ENCODE results near the gene AUTS2. TPM values are rescaled to one million over a fixed set of nuclear protein-coding genes. Genes with fewer than 3 reads are reported as not detected.

AUTS2 gene
- polyA plus RNA-seq, 1 donor (not counting 4 experiments of a cell fraction or from before 2014, with no cell fraction given), result 4.7 TPM

- peaks cover 4% of the 10 kb centered on the region for H3K4me1 ChIP-seq (ENCODE audit: control insufficient read depth, extremely low read depth, insufficient read depth, low read length)
- H3K79me2 ChIP-seq (ENCODE audit: control insufficient read depth, insufficient read depth, low read length), result no peaks in the 10 kb centered on the region
- no peak overlapping the region for H3K27ac ChIP-seq (ENCODE audit: control insufficient read depth, insufficient read depth, low read length)
- no peak overlapping the region for H2AFZ ChIP-seq (ENCODE audit: control insufficient read depth, low read length)
- H3K9ac ChIP-seq (ENCODE audit: control insufficient read depth, extremely low read depth, insufficient read depth, low read length), result no peak overlapping the region
- no peaks in the 10 kb centered on the region for H3K9me1 ChIP-seq (ENCODE audit: control insufficient read depth, extremely low read depth, insufficient read depth, low read length)
- H3K27me3 ChIP-seq (ENCODE audit: control insufficient read depth, extremely low read depth, insufficient read depth, low read length), result no peaks in the 10 kb centered on the region
- H3K9me3 ChIP-seq (ENCODE audit: control insufficient read depth, low read depth, low read length), result no peaks in the 10 kb centered on the region
- TF ChIP-seq EZH2 (IDR thresholded peaks at IDR 0.05; ENCODE audit: low read length), result no peak
- TF ChIP-seq, protein P1, sequence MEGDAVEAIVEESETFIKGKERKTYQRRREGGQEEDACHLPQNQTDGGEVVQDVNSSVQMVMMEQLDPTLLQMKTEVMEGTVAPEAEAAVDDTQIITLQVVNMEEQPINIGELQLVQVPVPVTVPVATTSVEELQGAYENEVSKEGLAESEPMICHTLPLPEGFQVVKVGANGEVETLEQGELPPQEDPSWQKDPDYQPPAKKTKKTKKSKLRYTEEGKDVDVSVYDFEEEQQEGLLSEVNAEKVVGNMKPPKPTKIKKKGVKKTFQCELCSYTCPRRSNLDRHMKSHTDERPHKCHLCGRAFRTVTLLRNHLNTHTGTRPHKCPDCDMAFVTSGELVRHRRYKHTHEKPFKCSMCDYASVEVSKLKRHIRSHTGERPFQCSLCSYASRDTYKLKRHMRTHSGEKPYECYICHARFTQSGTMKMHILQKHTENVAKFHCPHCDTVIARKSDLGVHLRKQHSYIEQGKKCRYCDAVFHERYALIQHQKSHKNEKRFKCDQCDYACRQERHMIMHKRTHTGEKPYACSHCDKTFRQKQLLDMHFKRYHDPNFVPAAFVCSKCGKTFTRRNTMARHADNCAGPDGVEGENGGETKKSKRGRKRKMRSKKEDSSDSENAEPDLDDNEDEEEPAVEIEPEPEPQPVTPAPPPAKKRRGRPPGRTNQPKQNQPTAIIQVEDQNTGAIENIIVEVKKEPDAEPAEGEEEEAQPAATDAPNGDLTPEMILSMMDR (optimal IDR thresholded peaks at IDR 0.05 in 1 of 3, IDR thresholded peaks at IDR 0.05 in 1 of 3, conservative IDR thresholded peaks at IDR 0.05 in 1 of 3; ENCODE audit: extremely low read depth in 1 of 3, insufficient read depth in 2 of 3, low read length in 3 of 3), result no peak
- no peak for DNase-seq (ENCODE audit: low read depth, low spot score)
- no peaks in the 10 kb centered on the region for H3K36me3 ChIP-seq (ENCODE audit: control insufficient read depth in 2 of 2, extremely low read depth in 1 of 2, insufficient read depth in 2 of 2, low read length in 2 of 2)
- dilution Hi-C loops (cut with MboI; ENCODE audit: extremely low pct_ligation_motif_present, low sequenced_read_pairs), result no loop called here
- FAIRE-seq, result no peak
- H3K4me2 ChIP-seq (ENCODE audit: control insufficient read depth, extremely low read depth, insufficient read depth, low read depth, low read length), result no peak overlapping the region
- H4K20me1 ChIP-seq (ENCODE audit: control insufficient read depth, extremely low read depth, insufficient read depth, low read length), result no peaks in the 10 kb centered on the region
- no peak overlapping the region for H3K4me3 ChIP-seq (ENCODE audit: control insufficient read depth in 2 of 3, extremely low read depth in 1 of 3, insufficient read depth in 2 of 3, low read depth in 1 of 3, low read length in 3 of 3)
These were observed 206.7 kb downstream of the AUTS2 start for GRCh38 chr7:69804962-69805361.

- dilution Hi-C loops (cut with MboI; ENCODE audit: extremely low pct_ligation_motif_present, low sequenced_read_pairs), result no loop called here
- DNase-seq (ENCODE audit: low read depth, low spot score), result no peak
- Histone ChIP-seq H3K9ac (ENCODE audit: control insufficient read depth, extremely low read depth, insufficient read depth, low read length) (no peak overlapping the region), H3K9me1 (ENCODE audit: control insufficient read depth, extremely low read depth, insufficient read depth, low read length) (no peaks in the 10 kb centered on the region), H3K9me3 (ENCODE audit: control insufficient read depth, low read depth, low read length) (no peaks in the 10 kb centered on the region), H3K79me2 (ENCODE audit: control insufficient read depth, insufficient read depth, low read length) (no peaks in the 10 kb centered on the region), H3K4me1 (ENCODE audit: control insufficient read depth, extremely low read depth, insufficient read depth, low read length) (no peaks in the 10 kb centered on the region), H3K27me3 (ENCODE audit: control insufficient read depth, extremely low read depth, insufficient read depth, low read length) (no peaks in the 10 kb centered on the region), H3K27ac (ENCODE audit: control insufficient read depth, insufficient read depth, low read length) (no peak overlapping the region), H3K4me2 (ENCODE audit: control insufficient read depth, extremely low read depth, insufficient read depth, low read depth, low read length) (no peak overlapping the region), H4K20me1 (ENCODE audit: control insufficient read depth, extremely low read depth, insufficient read depth, low read length) (no peaks in the 10 kb centered on the region), H3K36me3 (ENCODE audit: control insufficient read depth in 2 of 2, extremely low read depth in 1 of 2, insufficient read depth in 2 of 2, low read length in 2 of 2) (no peaks in the 10 kb centered on the region), H2AFZ (ENCODE audit: control insufficient read depth, low read length) (no peak overlapping the region), H3K4me3 (ENCODE audit: control insufficient read depth in 2 of 3, extremely low read depth in 1 of 3, insufficient read depth in 2 of 3, low read depth in 1 of 3, low read length in 3 of 3) (no peak overlapping the region)
- TF ChIP-seq, protein P1 (optimal IDR thresholded peaks at IDR 0.05 in 1 of 3, IDR thresholded peaks at IDR 0.05 in 1 of 3, conservative IDR thresholded peaks at IDR 0.05 in 1 of 3; ENCODE audit: extremely low read depth in 1 of 3, insufficient read depth in 2 of 3, low read length in 3 of 3), result no peak
- no peak for TF ChIP-seq EZH2 (IDR thresholded peaks at IDR 0.05; ENCODE audit: low read length)
- FAIRE-seq, result no peak
These were observed 210.1 kb downstream of the AUTS2 start for GRCh38 chr7:69808391-69808790.
